ENCODE data around the gene IL25.
"Not testable (repeated sequence)": the region's sequence is repeated elsewhere in the genome, so short reads cannot be mapped to it uniquely, and the experiment has no call there.

The IL25 gene

DNA sequence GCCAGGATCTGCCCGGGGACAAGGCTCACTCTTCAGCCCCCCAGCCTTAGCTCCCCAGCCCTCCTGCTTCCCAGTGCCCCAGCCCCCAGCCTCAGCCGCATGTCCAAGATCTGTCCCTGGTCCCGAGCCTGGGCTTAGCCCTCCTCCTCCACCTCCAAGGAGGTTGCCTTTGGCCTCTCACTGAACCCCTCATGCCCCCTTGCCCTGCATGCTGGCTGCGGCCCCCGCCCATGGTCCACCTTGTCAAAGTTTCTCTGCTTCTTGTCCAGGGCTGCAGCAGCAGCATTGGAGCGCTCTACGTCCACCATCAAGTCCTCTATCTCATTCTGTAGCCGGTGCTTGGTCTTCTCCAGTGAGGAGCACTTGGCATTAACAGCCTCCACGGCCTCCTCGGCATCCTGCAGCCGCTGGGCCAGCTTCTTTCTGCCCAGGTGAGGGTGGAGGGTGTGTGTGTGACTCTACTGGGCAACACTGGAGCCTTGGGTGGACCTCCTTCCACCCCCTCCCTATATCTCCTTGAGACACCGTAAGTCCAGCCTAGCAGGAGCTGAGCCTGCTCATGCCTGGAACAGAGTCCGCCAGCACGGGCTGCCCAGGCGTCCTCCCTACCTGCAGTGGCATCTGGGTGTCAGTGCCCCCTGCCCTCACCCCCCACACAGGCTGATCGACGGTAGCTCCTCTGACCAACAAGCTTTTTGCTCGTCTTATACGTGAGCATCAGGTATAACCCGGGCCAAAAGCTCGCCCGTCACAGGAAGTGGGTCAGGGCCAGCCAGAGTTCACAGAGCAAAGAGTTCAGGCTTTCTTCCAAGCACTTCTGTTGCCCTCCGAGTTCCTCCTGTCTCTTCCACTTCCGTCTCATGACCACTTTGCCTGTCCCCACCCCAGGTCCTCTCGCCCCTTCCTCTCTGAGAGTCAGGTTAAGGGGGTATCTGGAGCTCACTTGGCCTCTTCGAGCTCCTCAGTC lies 15.6 kb downstream of the IL25 start:
- in situ Hi-C loops (cut with HindIII; ENCODE audit: low sequenced_read_pairs), result no loop called here

DNA sequence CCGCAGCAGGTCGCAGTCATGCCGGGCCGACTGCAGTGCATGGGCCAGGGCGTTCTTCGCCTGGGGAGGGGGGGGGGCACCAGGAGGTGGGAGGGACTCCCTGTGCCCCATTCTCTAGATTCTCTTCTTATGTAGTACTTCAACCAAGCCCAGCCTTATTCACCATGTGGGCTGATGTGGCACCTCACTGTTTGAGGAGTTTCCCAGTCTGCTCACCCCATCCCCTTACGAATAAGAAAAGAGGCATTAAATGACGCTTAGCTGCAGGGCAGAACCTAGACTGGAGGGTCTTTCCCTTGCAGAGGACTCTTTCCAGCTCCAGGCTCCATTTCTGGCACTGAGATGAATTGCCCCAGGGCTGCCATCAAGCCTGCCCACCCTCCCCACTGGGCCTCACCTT lies 16.4 kb downstream of the IL25 start:
- in situ Hi-C loops (cut with HindIII; ENCODE audit: low sequenced_read_pairs), result no loop called here

DNA sequence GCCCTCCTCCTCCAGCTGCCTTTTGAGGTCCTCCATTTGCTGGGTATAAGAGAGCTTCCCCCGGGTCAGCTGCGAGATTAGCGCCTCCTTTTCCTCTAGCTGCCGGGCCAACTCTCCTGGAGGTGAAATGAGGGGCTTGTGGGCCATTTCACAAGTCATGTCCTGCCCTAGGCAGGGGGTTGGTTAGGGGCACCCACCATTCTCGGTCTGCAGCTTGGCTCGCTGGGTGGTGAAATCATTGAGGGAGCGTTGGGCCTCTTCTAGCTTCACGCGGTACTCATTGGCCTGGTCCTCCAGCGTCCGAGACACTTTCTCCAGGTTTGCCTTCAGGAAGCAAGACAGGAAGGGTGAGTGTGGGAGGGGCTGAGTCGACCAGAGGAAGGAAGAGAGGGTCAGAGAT lies 16.8 kb downstream of the IL25 start:
- in situ Hi-C loops (cut with HindIII; ENCODE audit: low sequenced_read_pairs), result no loop called here

DNA sequence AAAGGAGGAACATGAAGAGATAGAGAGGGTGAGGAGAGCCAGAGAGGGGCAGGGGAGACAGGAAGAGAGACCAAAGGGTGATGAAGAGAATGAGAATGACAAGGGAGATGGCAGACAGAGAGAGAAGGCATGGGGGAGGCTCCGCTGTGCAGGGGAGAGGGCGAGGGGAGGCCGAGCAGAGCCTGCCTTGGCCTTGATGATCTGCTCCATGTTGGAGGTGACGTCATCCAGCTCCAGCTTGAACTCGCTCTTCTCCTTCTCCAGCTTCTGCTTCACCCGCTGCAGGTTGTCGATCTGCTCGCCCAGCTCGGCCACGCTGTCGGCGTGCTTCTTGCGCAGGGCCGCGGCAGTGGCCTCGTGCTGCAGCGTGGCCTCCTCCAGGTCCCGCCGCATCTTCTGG lies 17.3 kb downstream of the IL25 start:
- in situ Hi-C loops (cut with HindIII; ENCODE audit: low sequenced_read_pairs), result not testable (repeated sequence)

DNA sequence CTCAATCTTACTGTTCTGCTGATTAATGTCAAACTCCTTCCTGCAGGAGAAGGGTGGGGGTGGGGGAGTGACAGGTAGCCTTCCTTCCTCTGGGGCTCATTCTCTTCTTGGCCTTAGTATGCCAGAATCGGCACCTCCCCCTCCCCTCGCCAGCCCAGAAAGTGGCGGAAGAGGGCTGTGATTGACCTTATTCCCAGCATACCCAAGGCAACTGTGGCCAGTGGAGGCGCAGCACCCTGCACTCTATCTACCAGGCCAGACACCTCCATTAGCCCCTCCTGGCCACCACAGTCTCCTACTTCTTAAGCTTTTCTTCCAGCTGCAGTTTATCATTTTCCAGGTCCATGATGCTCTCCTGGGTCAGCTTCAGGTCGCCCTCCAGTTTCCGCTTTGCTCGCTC lies 20.0 kb downstream of the IL25 start:
- in situ Hi-C loops (cut with HindIII; ENCODE audit: low sequenced_read_pairs), result no loop called here

DNA sequence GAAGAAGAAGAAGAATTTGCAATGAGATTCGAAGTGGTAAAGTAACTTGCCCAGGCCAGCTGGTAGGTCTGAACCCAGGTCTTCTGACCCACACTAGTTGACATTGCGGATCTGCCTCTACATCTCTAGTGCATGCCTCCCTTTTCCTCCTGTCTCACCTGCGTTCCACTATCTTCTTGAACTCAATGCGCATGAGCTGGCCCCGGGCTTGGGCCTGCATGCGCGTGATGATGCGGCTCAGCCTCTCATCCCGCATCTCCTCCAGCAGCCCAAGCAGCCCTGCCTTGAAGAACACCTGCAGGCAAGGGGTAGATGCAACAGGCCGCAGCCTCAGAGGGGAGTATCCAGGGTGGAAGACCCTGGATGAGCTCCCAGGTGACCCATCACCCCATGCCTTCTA lies 23.5 kb downstream of the IL25 start:
- in situ Hi-C loops (cut with HindIII; ENCODE audit: low sequenced_read_pairs), result no loop called here

DNA sequence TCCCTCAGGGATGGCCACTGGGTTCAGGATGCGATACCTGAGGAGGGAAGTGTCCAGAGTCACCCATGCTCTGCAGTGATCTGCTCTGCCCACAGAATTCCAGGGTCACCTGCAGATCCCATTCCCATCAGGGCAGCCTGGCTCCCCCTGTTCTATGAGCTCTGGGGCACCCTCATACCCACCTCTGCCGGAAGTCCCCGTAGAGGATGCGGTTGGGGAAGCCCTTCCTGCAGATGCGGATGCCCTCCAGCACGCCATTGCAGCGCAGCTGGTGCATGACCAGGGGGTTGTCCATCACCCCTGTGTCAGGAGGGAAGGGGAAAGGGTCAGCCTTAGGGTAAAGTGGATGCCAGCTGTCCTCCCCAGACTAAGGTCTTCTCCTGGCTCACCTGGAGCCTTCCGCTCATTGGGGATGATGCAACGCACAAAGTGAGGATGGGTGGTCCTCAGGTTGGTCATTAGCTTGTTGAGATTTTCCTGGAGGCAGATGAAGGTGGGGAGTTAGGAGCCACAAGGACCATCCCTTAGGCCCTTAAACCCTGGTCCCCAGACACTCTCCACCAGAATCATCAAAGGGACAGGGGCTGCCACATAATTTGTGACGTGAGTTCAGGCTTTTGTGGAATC lies 24.3 kb downstream of the IL25 start:
- in situ Hi-C loops (cut with HindIII; ENCODE audit: low sequenced_read_pairs), result no loop called here

DNA sequence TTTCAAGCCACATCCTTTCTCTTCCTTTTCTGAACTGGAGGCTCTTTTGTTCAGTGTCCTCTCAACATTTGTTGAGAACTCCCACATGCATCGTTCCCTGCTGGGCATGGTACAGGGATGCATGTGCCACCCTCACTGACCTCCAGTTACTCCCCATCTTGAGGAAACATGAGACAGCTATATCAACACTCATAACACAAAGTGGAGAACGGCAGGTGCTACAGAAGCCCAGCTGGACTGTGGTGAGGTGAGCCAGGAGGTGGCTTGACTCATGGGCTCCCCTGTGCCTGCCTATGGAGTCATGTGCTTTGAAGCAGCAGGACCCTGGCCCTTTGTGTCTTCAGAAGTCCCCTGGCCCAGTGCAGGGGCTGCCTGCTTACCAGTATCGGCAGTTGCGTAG lies 25.7 kb downstream of the IL25 start:
- in situ Hi-C loops (cut with HindIII; ENCODE audit: low sequenced_read_pairs), result no loop called here

DNA sequence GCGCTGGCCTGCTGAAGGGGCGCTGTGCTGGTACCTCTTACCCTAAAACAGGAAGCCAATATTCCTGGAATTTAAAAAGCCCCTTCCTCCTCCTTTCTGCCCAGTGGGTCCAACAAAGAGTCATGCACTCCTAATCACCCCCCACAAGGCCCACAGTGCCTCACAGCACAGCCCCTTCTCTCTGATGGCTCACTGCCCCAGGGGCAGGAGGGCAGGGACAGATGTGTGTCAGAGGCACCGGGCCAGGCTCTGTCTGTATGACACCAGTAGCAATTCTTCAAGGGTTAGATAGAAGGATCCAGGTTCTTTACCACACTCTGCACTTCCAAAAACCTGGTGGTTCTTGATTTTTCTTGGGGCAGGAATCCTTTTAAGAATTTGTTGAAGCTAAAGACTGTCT lies 26.5 kb downstream of the IL25 start:
- in situ Hi-C loops (cut with HindIII; ENCODE audit: low sequenced_read_pairs), result no loop called here

DNA sequence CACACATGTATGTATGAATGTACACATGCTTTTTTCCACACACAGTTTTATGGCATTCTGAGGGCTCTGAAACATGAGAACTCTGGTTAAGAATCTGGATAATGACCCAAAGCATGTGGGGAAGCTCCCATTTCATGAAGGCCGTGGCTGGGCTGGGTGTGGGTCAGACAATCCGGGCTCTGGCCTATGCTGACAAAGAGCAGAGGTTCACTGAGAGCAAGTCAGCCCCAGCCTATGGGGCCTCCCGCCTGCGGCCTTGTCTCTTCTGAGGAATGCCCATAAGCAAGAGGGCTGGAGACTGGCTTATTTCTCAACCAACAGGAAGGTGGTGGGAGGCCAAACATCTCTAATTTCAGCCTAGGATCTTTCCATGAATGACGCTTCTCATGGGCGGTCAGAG lies 27.0 kb downstream of the IL25 start:
- in situ Hi-C loops (cut with HindIII; ENCODE audit: low sequenced_read_pairs), result no loop called here

DNA sequence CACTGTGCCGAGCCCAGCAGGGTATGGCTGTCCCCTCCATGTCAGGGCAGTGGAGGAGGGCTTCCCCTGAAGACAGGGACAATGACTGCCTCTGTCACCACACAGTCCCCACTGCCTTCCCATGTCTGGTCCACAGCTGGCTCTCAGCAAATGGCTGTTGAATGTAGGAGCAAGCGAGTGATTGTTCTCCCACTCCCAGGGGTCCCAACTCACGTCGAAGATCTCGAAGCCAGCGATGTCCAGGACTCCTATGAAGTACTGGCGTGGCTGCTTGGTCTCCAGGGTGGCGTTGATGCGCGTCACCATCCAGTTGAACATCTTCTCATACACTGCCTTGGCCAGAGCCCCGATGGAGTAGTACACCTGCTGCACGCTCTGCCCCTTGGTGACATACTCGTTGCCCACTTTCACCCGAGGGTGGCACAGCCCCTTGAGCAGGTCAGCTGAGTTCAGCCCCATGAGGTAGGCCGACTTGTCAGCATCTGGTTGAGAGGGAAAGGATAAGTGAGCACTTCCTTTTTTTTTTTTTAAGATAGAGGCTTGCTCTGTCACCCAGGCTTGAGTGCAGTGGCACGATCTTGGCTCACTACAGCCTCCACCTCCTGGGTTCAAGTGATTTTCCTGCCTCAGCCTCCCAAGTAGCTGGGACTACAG lies 28.0 kb downstream of the IL25 start:
- in situ Hi-C loops (cut with HindIII; ENCODE audit: low sequenced_read_pairs), result not testable (repeated sequence)

DNA sequence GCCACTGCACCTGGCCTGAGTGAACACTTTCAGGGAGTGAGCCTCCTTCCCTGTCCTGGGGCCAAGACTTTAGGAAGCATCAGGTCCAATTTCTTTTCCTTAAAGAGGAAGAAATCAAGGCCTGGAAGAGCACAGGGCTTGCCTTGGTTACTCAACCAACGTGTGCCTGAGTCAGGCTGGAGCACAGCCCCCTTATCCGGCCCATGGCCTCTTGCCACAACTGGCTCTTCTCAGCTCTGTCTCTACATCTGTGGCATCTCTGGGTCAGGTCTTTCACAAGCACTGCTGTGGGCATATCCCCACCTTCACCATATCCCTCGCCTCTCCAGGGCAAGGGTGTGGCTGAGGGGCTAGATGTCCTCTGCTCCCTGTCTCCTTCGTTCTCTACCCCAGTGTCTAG lies 28.7 kb downstream of the IL25 start:
- in situ Hi-C loops (cut with HindIII; ENCODE audit: low sequenced_read_pairs), result no loop called here

DNA sequence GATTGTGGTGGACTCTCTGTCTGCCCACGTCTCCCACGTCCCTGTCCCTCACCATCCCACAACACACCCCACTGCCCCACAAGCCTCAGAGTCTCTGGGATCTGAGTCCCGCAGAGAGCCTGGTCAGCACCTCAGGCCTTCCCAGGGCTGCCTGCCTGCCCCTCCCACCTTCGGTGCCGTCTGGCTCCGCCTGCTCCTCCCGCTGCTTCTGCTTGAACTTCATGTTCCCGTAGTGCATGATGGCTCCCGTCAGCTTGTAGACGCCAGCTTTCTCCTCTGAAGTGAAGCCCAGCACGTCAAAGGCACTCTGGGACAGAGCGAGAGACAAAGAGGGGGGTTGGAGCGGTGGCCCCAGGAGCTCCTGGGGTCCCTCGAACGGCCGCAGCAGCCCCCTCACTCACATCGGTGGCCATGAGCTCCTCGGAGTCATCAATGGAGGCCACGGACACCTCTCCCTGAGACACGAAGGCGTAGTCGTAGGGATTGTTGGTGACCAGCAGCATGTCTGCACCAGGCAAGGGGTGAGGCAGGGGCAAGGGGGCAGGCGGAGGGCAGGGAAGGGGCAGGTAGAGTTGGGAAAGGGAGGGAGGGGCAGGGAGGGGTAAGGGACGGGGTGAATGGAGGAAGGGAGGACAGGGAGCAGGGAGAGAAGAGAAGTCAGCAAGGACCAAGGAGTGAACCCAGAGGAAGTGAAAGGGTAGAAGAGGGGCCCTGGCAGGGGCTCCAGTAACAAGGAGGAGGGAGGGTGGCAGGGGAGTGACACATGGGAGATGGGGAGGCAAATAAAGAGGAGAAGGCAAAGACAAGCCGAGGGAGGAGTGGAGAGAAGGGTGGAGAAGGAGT lies 29.9 kb downstream of the IL25 start:
- in situ Hi-C loops (cut with HindIII; ENCODE audit: low sequenced_read_pairs), result no loop called here

DNA sequence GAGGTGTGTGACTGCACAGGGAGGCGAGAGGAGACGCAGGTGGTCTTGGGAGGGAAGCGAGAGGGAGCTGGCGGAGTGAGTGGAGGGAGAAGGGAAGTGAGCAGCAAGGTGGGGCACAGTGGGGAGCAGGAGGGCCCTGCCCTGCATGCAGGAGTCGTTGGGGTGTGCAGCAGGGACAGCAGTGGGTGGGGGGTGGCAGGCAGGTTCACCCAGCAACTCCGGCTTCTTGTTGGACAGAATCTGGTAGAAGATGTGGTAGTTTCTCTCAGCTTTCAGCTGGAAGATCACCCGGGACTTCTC lies 30.5 kb downstream of the IL25 start:
- in situ Hi-C loops (cut with HindIII; ENCODE audit: low sequenced_read_pairs), result no loop called here

DNA sequence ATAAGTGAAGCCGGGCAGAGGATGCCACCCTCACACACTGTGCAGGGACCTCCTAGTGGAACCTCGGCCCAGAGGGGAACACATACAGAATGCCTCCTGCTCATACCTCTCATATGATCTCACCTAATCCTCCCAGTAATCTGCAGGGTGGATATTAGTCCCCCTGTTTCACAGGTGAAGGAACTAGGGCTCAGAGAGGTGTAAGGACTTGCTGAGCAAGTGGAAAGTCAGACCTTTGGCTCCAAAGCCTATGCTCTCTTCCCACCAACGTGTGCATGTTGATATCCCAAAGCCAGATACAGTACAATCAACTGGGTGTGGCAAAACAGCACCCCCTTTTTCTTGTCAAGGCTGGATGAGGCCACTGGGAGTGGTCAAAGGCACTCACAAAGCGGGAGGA lies 31.3 kb downstream of the IL25 start:
- in situ Hi-C loops (cut with HindIII; ENCODE audit: low sequenced_read_pairs), result no loop called here

DNA sequence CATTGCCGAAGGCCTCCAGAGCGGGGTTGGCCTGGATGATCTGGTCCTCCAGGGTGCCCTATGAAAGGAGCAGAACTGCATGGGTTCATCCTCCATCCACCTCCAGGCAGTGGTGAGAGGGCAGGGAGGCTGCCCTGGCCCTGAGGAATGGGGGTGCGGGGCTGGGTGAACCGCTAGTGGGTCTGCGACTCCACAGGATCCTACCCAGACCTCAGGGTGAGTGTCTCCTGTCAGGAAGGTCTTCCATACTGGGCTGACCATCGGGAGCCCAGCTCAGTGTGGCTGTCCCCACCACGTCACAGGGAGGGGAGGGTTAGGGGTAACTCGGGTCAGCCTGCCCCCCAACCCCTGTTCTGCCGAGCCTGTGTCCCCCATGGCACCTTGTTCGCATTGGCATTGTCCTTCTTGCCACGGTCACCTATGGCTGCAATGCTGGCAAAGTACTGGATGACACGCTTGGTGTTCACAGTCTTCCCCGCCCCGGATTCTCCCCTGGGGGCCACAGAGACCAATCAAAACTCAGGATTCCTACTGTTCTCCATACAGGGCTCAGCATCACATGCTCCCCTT lies 31.8 kb downstream of the IL25 start:
- in situ Hi-C loops (cut with HindIII; ENCODE audit: low sequenced_read_pairs), result no loop called here

DNA sequence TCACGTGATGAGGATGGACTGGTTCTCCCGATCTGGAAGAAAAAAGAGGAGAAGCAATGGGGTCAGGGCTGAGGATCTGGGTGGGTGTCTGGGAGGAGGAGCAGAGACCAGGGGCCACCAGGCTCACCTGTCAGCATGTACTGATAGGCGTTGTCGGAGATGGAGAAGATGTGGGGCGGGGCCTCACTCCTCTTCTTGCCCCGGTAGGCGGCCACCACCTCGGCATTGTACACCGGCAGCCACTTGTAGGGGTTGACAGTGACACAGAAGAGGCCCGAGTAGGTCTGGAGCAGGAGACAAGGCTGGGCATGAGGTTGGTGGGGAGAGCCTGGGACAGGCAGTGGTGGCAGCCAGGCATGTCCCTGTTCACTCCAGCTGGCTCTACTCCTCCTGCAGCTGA lies 32.5 kb downstream of the IL25 start:
- in situ Hi-C loops (cut with HindIII; ENCODE audit: low sequenced_read_pairs), result no loop called here

DNA sequence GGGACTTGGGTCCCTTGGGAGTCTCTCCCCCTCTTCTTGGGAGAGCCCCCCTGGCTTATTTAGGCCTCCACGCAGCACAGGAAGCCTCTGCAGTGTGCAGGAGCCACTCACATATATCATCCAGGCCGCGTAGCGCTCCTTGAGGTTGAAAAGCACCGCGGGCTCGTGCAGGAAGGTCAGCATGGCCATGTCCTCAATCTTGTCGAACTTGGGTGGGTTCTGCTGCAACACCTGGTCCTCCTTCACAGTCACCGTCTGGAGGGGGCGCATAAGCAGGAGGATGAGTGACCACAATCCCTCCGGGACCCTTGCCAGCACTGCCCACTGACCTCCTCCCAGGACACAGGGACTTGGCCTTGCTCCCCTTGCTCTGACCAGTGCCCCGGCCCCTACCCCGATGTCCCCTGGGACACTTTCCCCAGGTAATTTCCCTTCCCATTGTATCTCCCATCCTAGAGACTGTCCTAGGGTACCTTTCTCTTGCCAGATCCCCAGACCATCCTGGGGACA lies 33.0 kb downstream of the IL25 start:
- in situ Hi-C loops (cut with HindIII; ENCODE audit: low sequenced_read_pairs), result no loop called here

DNA sequence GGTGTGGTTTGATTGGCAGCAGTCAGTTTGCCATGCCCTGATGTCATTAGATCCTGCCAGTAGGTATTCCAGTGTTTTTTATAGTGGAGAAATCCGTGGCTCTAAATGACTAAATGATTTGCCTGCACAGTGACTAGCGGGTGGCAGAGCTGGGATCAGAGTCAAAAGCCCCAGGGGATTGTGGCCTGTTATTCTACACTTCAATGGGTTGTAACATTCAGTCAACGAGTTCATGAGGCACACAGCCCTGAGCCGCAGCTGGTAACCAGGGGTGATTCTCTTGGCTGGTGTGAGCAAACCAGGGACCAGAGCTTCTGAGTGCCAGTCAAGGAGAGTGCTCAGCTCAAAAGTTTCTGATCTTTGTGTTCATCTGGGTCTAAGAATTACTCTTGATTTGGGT lies 33.6 kb downstream of the IL25 start:
- in situ Hi-C loops (cut with HindIII; ENCODE audit: low sequenced_read_pairs), result no loop called here

DNA sequence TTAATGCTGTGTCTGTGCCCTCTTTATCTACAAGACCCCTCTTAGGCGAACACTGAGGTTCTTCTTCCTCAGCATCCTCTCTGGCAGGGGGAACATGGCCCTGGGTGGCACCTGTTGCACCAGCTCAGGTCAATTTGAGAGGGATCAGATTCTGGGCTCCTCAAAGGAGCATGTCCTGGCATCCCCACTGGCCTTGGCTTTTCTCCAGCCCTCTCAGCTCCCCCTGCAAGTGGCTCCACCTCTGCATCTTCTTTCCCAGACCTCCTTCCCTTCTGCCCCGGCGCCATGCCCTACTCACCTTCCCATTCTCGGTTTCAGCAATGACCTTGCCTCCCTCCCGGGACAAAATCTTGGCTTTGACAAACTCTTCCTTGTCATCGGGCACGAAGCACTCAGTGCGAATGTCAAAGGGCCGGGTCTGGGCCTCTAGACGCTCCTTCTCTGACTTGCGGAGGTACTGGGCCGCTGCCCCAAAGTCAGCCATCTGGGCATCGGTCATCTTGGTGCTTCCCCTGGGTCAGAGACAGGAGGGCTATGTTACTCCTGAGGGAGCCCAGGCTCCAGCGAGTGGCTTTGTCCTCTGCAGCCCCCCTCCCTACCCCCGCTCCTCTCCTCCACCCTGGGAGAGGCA lies 34.2 kb downstream of the IL25 start:
- in situ Hi-C loops (cut with HindIII; ENCODE audit: low sequenced_read_pairs), result no loop called here
